Hematopoietic multipotent progenitor cell (in vitro differentiated cells): ENCODE results near the gene ACTR5. TPM values are rescaled to one million over a fixed set of nuclear protein-coding genes. Genes with fewer than 3 reads are reported as not detected.
"Not testable (repeated sequence)": the region's sequence is repeated elsewhere in the genome, so short reads cannot be mapped to it uniquely, and the experiment has no call there.

ENCODE experiments used
- DNase-seq, 3 donors: peaks; one replicate each; pipeline ENCODE4 v3.0.0-alpha.2; 2011 to 2015; ENCODE audit warnings: low read depth in 2 of 3, low spot score in 2 of 3
- small RNA-seq: library from RNA; depleted of rRNA; stranded (forward); fragments of <200 nt; gene quantifications from one replicate; pipeline ENCODE3, GENCODE V24; 2012
- total RNA-seq: library from RNA; depleted of rRNA; stranded (reverse); fragments of >200 nt; gene quantifications from one replicate; pipeline ENCODE4 v1.2.3, GENCODE V29; 2012

Gene ACTR5
- total RNA-seq, 1 donor = 16.7 TPM

- no peak for DNase-seq
Measured at GRCh38 chr20:38804221-38804620, 56.0 kb downstream of the ACTR5 start.

GRCh38 chr20:38804682-38805501 is 56.6 kb downstream of the ACTR5 start:
- peak; percentile 65 to 99 (median 97) for DNase-seq

- DNase-seq = peak; percentile 44 to 90 (median 81)
Measured at GRCh38 chr20:38805502-38805957, 57.3 kb downstream of the ACTR5 start, which contains the start of gene PPP1R16B. Gene PPP1R16B (plus strand): TSS chr20:38805697. CDS start chr20:38835926, 30,229 bp downstream.

- peak in 2 of 3 donors; percentile 26 to 62 for DNase-seq
Measured at GRCh38 chr20:38805958-38806854, 57.9 kb downstream of the ACTR5 start.

- DNase-seq = peak in 1 of 3 donors; percentile 52
Measured at GRCh38 chr20:38806855-38807655, 58.8 kb downstream of the ACTR5 start.

- DNase-seq = no peak
Measured at GRCh38 chr20:38809942-38810341, 61.7 kb downstream of the ACTR5 start.

- no peak for DNase-seq
Measured at GRCh38 chr20:38810926-38811630, 62.8 kb downstream of the ACTR5 start.

GRCh38 chr20:38811769-38812168 is 63.5 kb downstream of the ACTR5 start:
- DNase-seq = no peak

- DNase-seq = no peak
Measured at GRCh38 chr20:38812182-38812581, 63.9 kb downstream of the ACTR5 start.

GRCh38 chr20:38812709-38813573 is 64.7 kb downstream of the ACTR5 start:
- DNase-seq = no peak

GRCh38 chr20:38813574-38813962 is 65.3 kb downstream of the ACTR5 start:
- DNase-seq = not testable (repeated sequence)

- DNase-seq = no peak
Measured at GRCh38 chr20:38815446-38815845, 67.2 kb downstream of the ACTR5 start.

- DNase-seq = no peak
Measured at GRCh38 chr20:38818113-38819065, 70.1 kb downstream of the ACTR5 start.

Small RNA genes lying within 50 kb of the gene (small RNA-seq; reads per million reads assigned to genes)
- not detected for gene RF00017

Other genes starting within 250 kb of the ACTR5 start
- gene ADIG, start 167.3 kb upstream of the ACTR5 start, total RNA-seq = not detected
- gene ARHGAP40, start 146.7 kb upstream of the ACTR5 start, total RNA-seq = not detected
- 0.54 TPM for gene SLC32A1, start 24.0 kb upstream of the ACTR5 start, total RNA-seq
- 10.8 TPM for gene PPP1R16B, start 57.2 kb downstream of the ACTR5 start, total RNA-seq
- 9.4 TPM for gene FAM83D, start 178.0 kb downstream of the ACTR5 start, total RNA-seq
- gene DHX35, start 213.9 kb downstream of the ACTR5 start, total RNA-seq = 10.8 TPM